ENCODE measurements around the gene SLC6A19. TPM values are rescaled to one million over a fixed set of nuclear protein-coding genes. Genes with fewer than 3 reads are reported as not detected.

SLC6A19 gene
- total RNA-seq, 1 experiment from 2014 or later: not detected

DNA sequence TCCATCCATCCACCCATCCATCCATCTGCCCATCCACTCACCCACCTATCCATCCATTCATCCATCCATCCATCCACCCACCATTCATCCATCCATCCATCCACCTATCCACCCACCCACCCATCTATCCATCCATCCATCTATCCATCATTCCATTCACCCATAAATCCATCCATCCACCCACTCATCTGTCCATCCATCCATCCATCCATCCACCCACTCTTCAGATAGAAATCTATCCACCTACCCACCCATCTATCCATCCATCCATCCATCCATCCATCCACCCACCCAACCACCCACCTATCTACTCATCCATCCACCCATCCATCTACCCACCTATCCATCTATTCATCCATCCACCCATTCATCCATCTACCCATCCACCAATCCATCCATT lies 35.0 kb upstream of the SLC6A19 start:
- no peak for DNase-seq (ENCODE audit: low read depth)

DNA sequence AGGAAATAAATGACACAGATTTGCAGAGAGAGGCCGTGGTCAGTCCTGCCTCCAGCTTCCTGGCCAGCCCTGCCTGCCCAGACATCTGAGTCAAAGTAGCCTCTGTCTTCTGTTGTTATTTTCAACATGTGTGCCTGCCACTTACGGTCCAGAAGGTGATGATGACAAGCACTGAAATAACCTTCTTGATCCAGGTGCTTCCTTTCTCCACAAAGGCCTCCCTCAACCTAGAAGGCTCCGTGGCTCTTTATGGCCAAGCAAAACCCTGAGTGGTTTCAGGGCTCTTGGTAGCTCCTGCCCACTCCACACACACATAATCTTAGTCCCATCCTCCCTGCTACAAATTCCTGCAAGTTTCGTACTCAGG lies 34.1 kb upstream of the SLC6A19 start:
- no peak for DNase-seq (ENCODE audit: low read depth)

DNA sequence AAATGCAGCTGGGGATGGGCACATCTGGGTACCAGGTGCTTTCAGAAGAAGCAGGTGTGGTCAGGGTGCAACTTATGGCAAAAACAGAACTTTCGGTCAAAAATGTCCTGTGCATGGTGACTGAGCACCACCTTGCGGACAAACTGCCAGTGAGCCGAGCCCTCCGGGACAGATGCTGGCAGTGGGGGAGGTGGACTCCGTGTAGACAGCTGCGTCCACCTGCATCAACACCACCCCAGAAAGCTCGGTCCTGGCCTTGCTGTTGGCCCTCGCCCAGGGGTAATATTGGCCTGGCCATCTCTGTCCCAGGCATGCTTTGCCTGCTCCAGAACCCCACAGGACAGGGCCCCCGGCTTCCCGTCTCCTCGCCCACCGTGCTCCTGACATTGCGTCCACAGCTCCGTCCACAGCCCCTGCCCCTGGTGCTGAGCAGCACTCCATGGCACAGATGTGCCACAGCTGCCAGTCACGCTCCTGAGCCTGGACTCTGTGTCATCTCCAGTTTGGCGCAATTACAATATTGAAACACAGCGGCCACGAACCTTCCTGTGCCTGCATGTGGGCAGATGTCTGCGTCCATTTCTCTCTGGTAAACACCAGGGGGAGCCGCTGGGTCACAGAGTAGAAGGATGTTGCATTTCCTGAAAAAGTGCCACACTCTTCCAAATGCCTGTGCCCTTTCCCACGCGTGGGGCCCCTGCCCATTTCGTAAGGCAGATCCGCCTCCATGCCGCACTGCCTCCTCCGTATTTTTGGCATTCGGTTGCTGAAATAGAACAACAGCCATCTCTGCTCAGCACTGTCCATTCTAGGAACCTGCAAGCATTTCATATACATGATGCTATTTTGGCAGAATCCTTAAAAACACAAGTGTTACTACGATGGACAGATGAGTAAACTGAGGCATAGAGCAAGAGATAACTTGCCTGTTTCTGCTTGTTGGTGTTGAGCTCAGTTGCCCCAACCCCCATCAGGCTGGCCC lies 33.4 kb upstream of the SLC6A19 start:
- DNase-seq (ENCODE audit: low read depth): peak; percentile 74

DNA sequence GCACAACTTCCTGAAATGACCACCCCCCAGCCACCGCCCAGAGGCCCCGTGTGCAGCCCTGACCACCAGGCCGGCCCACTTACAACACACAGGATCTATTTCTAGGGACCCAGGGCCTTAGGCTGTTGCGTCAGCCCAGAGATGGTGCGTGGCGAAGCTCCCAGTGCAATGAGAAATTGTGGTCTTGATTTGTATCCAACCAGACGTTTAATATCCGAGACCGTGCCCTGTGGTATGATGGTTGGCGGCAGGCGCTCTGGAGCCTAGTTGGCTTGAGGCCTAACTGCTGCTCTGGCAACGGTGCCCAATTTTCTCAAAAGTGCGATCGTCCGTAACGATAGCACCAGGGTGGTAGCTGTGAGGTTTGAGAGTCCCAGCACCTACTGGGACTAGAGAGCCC lies 32.6 kb upstream of the SLC6A19 start:
- DNase-seq (ENCODE audit: low read depth): no peak

DNA sequence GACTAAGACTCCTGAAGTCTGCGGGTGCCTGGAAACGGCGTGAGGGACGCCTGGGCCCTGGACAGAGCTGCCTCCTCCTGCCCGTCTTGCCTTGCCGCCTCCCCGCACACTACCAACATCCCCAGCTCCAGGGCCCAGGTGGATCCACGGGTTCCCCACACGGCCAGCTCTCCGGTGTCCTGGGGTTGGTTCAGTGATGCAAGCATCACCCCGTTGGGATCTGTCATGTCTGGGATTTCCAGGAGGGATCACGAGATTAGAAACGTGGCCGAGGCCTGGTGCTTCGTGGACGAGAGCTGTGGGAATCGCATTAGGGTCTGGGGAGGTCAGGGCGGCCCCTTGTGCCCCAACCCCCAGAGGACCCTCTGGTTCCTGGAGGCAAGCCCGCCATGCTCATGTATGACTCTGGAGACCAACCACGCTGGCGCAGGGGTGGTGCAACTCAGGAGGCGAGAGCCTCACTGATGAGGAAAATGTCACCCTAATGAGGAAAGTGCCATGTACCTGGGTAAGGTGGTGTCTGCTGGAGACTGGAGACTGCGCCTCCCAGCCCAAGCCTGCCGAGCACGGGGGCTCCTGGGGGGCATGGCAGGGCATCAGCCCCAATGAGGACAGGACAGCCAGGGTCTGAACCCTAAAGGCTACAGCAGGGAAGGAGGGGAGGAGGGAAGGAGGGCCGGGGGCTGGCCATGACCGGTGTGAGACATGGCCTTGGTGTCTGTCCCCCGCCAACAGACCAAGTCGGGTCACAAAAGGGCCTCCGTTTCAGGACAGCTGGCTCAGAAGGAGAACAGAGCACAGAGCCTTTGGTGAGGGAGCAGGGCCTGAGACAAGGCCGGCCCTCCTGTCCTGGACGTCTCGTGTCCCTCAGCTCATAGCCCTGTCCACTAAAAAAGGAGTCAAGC lies 31.9 kb upstream of the SLC6A19 start:
- DNase-seq (ENCODE audit: low read depth): no peak

DNA sequence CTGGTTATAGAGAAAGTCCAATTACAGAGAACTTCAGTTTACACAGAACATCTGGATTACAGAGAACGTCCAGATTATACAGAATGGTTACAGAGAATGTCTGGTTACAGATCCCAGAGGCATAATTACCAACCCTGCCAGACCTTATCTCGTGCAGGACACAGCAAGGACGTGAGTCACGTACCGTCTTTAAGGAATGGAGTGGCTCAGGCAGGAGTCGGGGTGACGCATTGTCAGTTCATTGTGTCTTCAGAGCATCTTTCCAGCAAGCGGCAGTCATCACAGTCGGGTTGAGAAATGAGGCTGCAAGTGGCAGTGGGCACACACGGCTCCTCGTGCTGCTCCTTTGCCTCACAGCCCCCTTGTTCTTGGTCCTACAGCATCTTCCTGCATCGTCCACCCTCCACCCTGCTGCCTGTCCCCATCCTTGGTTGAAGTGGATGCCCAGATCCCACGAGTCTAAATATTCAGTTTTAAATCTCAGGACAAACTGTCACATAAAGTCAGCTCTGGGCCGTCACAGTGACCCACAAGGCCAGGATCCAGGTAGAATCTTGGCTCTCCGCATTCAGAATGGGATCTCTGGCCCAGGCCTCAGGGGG lies 30.0 kb upstream of the SLC6A19 start:
- DNase-seq (ENCODE audit: low read depth): peak; percentile 74

DNA sequence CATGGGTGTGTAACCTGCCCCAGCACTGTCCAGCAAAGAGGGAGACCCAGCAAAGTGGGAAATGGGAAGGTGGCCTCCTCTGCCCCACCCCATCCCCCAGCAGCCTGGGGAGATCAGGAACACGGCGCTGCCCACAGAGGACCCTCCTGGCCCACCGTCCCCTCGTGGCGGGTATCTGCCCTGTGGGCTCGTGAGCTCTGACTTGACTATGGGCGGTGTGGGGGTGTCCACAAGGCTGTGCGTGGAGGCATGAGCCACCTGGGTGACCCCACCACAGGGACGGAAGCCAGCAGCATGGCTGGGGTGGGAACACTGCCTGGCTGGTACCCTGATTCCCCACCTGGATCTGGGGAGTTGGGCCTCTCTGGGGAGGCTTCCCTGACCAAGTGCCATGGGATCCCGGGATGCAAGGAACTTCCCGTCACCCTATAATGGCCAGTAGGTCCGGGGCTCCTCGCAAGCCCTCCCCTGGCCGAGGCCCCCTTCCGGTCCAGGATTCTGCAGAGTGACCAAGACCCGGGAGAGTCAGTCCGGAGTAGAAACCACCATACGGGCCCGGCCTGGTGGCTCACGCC lies 29.3 kb upstream of the SLC6A19 start:
- no peak for DNase-seq (ENCODE audit: low read depth)

DNA sequence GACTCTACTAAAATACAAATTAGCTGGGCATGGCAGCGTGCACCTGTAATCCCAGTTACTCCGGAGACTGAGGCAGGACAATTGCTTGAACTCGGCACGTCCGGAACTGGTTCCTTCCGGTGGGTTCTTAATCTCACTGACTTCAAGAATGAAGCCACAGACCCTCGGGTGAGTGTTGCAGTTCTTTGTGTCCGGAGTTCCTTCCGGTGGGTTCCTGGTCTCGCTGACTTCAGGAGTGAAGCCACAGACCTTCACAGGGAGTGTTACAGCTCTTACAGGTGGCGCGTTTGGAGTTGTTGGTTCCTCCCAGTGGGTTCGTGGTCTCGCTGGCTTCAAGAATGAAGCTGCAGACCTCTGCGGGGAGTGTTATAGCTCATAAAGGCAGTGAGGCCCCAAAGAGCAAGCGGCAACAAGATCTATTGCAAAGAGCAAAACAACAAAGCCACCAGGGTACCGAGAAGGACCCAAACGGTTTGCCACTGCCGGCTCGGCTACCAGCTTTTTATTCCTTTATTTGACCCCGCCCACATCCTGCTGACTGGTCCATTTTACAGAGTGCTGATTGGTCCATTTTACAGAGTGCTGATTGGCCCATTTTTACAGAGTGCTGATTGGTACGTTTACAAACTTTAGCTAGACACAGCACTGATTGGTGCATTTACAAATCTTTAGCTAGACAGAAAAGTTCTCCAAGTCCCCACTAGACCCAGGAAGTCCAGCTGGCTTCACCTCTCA lies 28.6 kb upstream of the SLC6A19 start:
- no peak for DNase-seq (ENCODE audit: low read depth)

DNA sequence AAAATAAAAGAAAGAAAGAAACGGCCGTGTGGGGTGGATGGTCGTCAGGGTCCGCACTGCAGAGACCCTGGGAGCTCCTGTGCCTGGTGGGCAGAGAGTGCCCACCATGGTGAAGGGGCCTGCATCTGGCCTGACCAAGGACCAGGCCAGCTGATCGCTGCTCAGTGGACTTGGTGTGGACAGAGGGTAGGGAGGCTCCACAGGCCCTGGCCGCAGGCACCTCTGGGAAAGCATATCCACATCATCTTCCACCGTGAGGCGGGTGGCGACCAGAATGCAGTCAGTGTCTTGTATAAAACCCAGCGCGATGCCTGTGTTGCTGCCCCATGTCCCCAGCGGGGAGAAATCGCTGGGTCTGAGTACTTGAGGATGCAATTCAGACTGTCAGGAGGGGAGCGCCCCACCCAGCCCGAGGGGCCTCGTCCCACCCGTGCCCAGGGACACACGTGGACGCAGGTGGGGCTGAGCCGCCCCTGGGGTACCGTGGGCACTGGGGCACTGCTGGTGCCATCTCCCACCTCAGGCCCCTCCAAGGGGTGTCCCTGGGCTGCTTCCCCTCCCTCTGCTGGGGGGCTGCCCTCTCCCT lies 27.8 kb upstream of the SLC6A19 start:
- DNase-seq (ENCODE audit: low read depth): no peak

DNA sequence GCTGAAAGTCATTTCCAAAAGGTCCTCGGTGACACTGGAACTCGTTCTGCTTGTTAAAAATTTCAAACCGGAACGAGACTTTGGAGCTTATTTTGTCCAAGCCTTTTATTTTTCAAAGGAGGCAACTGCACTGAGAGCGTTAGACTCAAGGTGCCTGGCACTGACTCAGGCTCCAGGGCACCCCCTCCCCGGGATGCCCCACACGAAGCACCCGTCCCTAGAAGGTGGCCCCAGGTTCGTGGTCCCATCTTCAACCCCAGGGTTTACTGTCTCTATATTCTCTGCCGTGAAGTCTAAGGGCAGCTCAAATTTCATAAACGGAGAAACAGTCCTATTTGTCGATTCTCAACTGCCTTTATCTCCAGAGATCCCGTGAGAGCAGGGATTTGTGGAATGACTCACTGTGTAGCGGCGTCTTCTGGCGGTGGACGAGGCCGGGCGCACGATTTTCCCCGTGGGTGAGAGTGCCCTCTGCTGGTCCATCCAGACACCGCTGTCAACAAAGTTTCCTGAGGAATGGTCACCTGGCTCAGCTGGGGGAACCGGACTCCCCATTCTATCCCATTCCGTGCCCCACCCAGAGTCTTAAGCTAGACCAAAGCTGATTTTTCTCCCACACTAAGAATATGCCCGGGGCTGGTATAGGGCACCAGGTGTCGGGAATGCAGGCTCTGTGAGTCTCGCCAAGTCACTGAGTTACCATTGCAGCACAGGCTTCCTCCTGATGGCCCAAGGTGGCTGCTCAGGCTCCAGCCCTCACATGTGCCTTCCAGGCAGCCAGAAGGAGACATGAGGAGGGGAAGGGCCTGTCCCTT lies 27.1 kb upstream of the SLC6A19 start:
- DNase-seq (ENCODE audit: low read depth): peak; percentile 83

DNA sequence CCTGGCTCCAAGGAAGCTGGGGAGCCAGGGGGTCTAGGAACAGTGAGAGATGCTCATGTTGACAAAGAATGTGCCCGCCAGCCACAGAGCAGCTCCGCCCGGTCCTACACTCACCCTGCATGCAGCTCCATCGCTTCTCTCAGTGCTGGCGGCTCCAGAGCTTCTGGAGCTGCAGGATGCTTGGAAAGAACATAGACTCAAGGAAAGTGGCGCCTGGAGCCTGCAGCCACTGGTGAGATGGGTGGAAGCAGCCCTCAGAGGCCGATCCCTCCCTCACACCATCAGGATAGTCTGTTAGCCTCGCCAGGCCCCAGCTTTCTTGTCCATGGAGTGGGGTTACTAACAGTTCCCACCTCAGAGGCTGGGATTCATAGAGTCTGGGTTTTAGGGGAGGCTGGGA lies 26.4 kb upstream of the SLC6A19 start:
- no peak for DNase-seq (ENCODE audit: low read depth)

DNA sequence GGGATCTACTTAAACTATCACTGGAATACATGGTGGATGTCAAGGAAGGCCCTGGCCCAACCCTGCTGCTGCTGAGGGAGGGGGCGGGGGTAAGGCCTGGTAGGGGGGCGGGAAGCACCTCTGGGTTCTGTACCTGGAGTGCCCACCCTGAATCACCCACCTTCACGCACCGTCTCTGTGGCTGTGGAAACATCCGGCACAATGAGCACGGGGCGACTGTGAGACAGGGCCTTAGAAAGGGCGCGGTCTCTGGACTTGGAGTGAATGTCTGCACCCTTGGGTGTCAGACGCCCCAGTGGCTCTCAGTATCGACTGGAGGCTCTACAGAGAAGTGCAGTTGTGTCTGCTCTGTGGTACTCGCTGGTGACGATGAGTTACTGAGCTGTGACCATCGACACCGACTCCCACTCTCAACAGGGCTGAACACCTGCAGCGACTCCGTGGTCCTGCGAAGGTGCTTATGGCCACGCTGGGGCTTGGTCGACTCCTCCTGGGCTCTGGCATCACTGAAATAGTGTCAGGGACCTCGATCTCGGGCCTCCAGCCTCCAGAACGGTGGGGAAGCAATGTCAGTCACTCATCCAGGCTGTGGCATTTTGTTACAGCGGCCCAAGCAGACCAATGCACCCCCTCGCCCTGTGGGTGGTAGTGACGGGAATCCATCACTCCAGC lies 25.5 kb upstream of the SLC6A19 start:
- no peak for DNase-seq (ENCODE audit: low read depth)

DNA sequence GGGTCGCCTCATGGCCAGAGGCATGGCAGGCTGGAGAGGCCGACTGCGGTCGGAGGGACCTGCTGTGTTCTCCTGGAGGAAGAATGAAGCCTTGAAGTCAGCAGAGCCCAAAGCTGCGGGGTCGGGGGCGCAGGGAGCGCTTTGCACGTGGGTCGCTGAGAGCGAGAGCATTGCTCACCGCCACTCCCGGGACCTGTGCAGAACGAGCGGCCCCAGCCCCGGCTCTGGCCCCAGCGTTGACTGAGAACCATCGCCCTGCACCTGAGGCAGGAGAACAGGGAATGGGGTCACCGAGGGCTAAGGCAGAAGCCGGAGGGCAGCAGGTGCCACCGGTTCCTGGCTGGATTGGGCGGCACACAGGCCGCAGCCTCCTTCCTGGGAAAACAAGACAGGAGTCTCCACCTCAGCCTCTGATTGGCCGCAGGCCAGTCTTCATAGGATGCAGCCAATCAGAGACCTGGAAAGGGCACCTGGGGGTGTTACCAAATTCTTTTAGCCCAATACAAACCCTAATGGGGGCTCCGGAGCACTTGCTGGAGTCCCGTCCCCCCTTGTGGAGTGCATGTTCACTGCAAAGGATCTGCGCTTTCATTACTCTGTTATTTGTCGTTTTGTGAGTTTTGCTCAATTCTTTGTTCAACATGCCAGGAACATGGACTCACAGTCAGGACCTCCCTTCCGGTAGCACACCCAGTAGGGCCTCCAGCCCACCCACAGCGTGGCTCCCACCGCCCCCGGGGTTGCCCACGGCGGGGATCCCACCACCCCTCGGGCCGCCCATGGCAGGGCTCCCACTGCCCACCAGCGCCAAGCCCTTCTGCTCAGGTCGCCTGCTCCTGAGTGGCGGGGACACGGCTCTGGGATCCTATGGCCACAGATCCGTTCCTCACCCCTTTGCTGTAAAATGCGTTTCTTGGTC lies 24.7 kb upstream of the SLC6A19 start:
- no peak for DNase-seq (ENCODE audit: low read depth)

DNA sequence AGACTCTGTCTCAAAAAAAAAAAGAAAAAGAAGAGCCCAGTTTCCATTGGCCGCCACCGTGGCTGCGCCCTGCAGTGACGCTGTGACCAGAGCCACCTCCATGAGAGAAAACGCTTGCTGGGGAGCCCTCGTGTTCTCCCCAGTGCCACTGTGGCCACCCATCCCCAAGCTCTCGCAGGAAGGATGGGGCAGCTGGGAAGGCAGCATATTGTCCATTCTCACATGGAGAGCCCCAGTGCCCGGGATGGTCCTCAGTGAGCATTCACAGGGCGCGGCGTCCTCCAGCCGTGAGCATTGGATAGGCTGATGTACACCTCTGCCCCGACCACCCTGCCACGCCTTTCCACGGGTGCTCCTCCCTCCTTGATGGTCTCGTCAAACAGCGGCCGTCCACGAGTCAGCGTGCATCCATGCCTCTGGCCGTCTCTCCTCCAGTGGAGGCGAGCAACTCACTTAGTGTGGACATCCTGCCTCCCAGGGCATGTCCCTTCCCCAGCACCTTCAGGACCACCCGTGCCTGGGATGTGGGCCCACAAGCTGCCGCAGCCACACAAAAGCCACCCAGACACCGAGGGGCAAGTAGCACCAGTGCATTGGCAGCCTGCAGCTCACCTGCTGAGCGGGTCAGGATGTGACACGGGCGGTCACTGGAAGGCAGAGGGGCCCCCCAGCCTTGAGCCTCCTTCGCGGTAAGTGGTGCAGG lies 23.4 kb upstream of the SLC6A19 start:
- no peak for DNase-seq (ENCODE audit: low read depth)

DNA sequence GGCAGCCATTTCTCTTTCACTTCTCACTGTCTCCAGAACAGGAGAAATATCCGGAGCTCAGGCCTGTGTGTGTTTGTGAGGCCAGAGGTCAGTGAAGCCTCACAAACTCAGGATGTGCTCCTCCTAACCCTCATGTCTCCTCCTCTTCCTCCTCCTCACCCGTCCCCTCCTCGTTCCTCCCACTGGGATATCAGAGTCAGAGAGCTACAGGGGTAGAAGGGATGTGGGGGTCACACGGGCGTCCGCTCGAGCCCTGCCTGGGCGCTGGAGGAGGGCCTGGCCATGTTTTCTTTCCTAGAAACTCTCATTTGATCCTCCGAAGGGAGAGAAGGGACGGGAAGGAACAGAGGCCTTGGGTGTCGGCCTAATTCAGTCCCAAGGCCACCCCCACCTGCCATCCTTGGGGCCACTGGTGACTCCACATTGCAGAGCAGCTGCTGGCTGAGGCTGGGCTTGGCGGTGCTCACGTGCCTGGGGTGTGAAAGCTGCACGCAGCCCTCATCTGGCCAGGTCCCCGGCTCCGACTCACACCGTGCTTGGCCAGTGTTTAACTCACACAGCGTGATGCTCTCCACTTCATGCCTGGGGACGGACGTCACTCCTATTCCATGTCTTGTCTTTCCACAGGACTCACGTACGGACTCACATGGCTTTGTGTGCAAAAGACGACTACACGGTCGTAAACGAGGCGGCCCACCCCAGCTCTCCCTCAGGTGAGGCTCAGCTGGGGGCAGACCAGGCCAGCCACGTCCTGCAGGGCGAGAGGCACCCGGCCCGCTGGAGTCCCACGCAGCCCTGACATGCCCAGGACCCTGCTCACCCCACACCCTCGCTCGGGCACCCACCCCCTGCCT lies 22.6 kb upstream of the SLC6A19 start:
- DNase-seq (ENCODE audit: low read depth): no peak

DNA sequence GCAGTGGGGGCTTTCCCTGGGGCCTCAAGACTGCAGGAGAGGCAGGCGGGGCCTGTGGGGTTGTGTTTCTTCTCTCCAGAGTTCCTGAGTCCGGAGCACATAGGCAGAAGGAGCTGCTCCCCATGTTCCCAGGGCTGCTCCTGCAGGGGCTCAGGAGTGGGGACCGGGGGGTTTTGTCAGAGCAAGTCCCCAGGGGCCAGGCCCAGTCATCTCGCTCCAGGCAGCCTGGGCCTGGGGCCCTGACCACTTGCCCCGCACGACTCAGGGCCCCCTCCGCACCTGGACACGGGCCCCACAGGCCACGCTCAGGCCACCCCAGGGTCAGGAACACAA lies 22.0 kb upstream of the SLC6A19 start:
- DNase-seq (ENCODE audit: low read depth): no peak

DNA sequence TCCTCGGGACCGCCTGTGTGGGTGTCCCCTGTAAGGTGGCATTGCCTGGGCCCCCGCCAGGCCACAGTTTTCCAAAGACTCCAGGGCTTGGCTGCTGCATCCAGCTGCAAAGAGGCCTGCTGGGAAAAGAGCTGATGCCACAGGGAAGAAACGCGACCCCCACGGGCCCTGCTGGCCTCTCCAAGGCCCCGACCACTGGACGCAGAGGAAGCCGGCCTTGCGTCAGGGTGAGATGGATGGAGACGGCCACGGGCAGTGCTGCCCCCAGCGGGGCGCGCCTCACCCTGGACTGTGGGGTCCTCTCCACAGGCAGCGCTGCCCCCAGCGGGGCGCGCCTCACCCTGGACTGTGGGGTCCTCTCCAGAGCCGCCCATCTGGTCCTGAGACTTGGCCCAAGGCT lies 21.3 kb upstream of the SLC6A19 start:
- DNase-seq (ENCODE audit: low read depth): no peak
